GM10266 (cell line): Measurements from ENCODE around the gene ADPRM.

Experiments used
- DNase-seq: peaks from one replicate; pipeline ENCODE4 v3.0.0; 2012; ENCODE audit errors: extremely low spot score
- TF ChIP-seq, protein P1 (sequence below): IDR thresholded peaks from 2 replicates; pipeline ENCODE4 v1.5.1; 2012; ENCODE audit warnings: mild to moderate bottlenecking, low read depth; ENCODE audit not compliant: control insufficient read depth, insufficient read depth; ENCODE audit errors: missing control alignments

The ADPRM gene

GRCh38 chr17:10741416-10742135, 44.2 kb downstream of the ADPRM start:
- DNase-seq: no peak
- TF ChIP-seq, protein P1, sequence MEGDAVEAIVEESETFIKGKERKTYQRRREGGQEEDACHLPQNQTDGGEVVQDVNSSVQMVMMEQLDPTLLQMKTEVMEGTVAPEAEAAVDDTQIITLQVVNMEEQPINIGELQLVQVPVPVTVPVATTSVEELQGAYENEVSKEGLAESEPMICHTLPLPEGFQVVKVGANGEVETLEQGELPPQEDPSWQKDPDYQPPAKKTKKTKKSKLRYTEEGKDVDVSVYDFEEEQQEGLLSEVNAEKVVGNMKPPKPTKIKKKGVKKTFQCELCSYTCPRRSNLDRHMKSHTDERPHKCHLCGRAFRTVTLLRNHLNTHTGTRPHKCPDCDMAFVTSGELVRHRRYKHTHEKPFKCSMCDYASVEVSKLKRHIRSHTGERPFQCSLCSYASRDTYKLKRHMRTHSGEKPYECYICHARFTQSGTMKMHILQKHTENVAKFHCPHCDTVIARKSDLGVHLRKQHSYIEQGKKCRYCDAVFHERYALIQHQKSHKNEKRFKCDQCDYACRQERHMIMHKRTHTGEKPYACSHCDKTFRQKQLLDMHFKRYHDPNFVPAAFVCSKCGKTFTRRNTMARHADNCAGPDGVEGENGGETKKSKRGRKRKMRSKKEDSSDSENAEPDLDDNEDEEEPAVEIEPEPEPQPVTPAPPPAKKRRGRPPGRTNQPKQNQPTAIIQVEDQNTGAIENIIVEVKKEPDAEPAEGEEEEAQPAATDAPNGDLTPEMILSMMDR: no peak

DNA sequence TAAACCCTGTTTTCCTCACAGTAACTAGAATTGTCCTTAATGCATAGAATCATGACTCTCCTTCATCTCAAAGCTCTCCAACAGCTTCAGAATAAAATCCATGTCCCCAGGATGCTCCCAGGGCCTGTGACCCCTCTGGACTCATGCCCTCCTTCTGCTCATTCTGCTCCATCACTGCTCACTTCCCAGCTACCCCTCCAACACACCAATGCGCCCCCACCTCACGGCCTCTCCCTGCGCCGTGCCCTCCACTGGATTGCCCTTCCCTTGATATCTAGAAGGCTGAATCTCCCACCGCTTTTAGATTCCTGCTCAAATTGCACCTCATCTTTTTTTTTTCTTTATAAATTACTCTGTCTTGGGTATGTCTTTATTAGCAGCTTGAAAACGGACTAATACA, 45.0 kb downstream of the ADPRM start:
- DNase-seq: no peak
- TF ChIP-seq, protein P1: no peak

DNA sequence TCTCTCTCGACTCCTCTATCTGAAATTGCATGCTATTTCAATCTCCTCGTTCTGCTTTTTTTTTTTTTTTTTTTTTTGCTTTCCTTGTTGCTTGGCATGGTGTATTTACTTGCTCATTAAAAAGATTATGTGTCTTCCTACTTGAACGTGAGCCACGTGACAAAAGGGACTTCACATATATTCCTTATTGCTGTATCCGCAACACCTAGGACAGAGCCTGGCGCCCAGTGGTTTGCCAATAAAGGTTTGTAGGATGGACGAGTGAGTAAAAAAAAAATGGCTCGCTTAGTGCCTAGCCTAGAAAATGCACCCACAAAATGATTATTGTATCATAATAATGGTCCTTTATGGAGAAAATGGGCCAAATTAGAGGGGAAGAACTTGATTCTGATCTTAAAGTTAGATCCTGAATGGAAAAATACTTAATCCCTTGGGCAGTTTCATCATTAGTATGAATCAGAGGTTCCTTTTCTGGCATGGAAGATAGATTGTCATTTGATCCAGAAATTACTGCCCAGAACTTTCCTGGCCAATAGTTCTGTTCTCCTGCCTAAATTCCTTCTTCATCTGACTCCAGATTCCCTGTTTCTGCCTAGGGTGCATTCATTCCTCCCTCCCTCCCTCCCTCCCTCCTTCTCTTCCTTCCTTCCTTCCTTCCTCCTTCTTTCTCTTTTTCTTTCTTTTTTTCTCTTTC, 46.1 kb downstream of the ADPRM start:
- no peak for DNase-seq

GRCh38 chr17:10744501-10745000, 47.2 kb downstream of the ADPRM start:
- TF ChIP-seq, protein P1: no peak

More for the DNA sequence above, 46.1 kb downstream of the ADPRM start:
- TF ChIP-seq, protein P1: no peak

GRCh38 chr17:10745231-10745630, 47.8 kb downstream of the ADPRM start:
- DNase-seq: no peak
- TF ChIP-seq, protein P1: no peak

More at GRCh38 chr17:10744501-10745000, 47.2 kb downstream of the ADPRM start:
- no peak for DNase-seq

- TF ChIP-seq, protein P1: no peak
- DNase-seq: no peak
Observed at GRCh38 chr17:10748531-10749181, 51.3 kb downstream of the ADPRM start.

GRCh38 chr17:10750210-10750609, 52.8 kb downstream of the ADPRM start:
- DNase-seq: no peak
- TF ChIP-seq, protein P1: no peak
